Left ventricle myocardium superior (tissue), 1 donor: ENCODE results near the gene MEOX2. TPM values are rescaled to one million over a fixed set of nuclear protein-coding genes. Genes with fewer than 3 reads are reported as not detected.

ENCODE experiments used
- ATAC-seq: fragments of 200-7000 bp; cut with Tn5 transposase; one replicate; pipeline ENCODE4 v1.9.1; 2020; ENCODE audit warnings: mild to moderate bottlenecking, moderate library complexity
- DNase-seq: peaks from one replicate; pipeline ENCODE4 v3.0.0-alpha.2; 2020
- intact Hi-C: fragments of 100-400 bp; cut with micrococcal nuclease; formaldehyde crosslinking; loops from one replicate; pipeline ENCODE4 v1.11.0; 2022
- total RNA-seq: library from RNA; stranded (reverse); fragmentation: NEBNext Ultra II Directional; extraction: Animal tissue kit (Norgen Biotek cat#: 25700); gene quantifications from one replicate; pipeline ENCODE4 v1.2.1, GENCODE V29; 2021
- donor health status: DM: no; HTN: yes; CAD: no; lungs with severe emphysema.

The MEOX2 gene
- total RNA-seq, 1 donor from 2014 or later = 11.2 TPM

DNA sequence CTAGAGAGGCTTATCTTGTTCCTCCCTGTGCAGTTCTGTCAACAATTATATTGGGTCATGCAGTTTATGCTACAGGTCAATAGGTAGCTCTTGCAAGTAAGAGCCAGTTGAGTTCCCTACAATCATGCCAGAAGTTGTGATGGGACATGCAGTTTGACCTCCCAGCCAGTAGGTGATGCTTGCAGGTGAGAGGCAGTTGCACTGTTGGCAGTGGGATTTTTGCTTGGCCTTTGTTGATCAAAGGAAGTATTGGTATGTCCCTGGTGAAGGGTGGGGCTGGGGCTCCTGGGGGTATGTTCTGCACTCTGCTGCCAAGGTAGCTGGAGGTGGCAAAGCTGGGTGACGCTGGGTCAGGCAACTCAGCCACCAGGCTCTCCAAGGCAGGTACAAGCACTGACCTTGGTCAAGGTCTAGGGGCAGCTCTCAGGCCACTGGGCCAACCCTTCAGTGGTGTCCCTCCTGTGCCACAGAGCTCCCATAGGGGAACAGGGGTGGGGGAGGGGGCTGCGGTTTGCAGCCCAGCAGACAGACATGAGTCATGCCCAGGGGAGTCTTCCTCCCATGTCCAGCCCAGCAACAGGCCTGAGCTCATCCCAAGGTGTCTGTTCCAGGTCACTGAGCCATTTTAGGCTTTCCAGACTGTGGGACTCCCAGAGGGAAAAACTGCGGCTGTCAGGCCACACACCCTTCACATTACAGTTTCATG lies 43.3 kb downstream of the MEOX2 start:
- DNase-seq (no peak), ATAC-seq (no peak)
- intact Hi-C loops = no loop called here

DNA sequence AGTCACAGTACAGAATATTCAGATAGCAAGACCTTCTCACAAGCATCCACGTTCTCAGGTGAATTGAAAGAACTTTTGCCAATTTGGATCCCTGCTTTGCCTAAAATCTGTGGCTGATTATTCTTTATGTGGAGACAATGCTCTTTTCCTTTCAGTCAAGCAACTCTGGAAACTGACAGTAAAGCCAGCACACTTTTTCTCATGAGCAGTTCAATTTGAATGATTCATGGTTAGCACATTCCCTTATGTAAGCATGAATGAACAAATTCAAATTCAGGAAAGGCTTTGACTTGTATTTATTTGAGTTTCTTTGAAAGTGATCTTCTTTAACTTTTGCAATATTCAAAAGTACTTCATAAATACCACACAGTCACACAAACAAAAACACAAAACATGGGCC lies 57.6 kb downstream of the MEOX2 start:
- intact Hi-C loops = no loop called here
- DNase-seq = no peak
- ATAC-seq = no peak

DNA sequence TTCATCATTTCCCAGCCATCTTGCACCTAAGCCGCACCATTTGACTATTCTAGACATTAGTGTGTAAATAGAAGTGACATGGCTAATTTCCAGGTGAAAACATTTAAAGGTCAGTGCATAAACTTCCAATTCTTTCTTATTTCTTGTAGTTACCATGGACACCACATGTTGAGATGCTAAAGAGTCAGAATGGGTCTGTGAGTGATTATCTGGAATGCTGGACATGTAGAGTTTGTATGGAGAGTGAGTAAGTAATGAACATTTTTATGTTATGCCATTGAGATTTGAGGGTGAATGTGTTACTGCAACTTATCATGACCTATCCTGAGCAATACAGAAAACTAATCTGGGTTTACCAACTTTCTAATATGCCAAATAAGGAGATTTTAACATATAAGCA lies 60.4 kb downstream of the MEOX2 start:
- DNase-seq (no peak), ATAC-seq (no peak)
- intact Hi-C loops = no loop called here

DNA sequence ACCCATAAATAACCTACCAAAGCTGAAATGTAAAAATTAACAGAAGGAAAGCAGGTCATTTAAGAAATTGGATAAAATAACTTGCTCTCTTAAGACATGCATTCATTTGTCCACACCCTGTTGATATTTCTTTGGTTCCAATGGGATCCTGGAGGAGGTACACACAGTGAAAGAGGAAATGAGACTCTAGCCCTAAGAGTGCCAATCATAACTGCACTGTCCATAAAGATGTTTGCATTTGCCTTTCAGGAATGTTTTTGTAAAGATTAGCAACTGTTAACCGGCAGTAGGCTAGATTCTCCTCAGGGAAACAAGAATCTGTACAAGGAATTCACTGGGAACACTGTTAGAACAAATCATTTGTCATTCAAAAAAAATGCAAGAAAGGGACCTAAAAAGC lies 61.0 kb downstream of the MEOX2 start:
- no peak for DNase-seq
- no peak for ATAC-seq

DNA sequence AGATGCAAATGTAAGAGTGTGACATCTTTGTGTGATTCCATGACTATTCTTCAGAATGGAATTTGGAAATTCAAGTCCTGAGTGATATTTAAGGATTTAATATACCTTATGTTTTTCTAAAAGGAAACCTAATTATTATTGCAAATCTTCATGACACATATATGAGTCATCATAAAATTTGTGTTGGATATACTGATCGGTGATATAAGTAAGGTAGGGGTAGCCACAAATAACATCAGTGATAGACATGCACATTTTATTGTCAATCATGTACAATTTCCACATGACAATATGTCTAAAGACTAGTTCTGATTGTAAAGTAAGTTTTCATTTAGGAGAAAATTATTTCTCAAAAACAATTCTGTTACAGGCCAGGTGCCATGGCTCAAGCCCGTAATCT lies 65.0 kb downstream of the MEOX2 start:
- no peak for DNase-seq
- intact Hi-C loops = no loop called here
- no peak for ATAC-seq

More for the DNA sequence above, 61.0 kb downstream of the MEOX2 start:
- intact Hi-C loops = no loop called here

DNA sequence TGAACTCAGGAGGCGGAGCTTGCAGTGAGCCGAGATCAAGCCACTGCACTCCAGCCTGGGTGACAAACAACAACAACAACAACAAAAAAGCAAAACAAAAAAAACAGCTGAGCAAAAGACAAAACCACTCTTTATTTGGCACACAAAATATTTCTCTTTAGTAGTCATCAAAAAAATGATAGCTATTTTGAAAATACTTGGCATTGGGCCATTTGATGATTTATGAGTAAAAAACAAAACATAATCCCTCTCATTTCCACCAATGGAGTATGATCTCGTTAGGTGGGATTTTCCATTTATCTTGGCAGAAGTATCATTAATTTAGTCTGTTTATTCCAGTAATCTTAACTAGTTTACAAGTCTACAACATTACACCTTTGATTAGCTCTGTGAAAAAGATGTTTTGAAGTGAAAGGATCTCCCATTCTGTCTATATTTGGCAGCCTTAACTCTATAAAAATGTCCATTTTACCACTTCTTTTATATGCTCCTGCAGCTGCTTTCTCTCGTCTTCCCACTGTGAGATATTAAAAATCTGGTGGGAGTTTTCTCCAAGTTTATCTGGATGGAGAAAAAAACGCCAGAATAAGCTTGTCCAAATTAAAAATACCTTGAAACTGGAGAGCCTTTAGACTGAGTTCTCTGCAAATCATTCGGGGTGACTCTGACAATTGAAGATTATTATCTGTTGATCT lies 65.8 kb downstream of the MEOX2 start:
- DNase-seq (no peak), ATAC-seq (no peak)
- intact Hi-C loops = no loop called here

DNA sequence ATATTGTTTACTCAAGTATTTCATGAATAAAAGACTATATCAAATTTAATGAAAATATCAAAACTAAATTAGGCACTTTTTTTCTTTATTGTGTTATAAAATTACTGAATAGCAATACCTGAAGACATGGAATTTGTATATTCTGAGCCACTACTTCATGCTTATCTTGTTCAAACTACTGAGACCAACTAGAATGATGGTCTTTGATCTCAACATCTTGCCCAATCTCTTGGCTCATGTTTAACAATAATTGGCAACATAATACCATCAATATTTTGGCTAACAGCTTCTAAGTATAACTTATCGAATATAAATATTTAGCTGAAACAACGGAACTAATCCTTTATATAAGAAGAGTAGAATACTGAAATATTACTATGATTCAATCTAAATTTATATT lies 68.2 kb downstream of the MEOX2 start:
- ATAC-seq (no peak), DNase-seq (no peak)
- intact Hi-C loops = no loop called here

DNA sequence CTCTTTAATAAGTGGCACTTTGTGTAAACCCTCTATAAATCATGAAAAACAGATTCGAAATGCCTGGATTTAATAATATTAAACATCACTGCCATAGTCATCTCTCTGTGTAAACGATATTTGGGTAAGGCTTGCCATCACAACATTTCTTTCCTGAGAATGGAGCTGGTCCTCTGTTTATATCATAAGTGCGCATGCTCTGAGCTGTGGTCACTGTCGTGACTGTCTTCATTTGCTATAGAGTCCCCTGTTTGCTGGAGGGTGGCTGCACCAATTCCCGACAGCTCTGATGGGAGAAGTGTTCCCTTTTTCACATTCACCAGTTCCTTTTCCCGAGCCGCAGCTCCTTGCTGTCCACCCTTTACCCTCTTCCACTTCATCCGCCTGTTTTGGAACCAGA lies 74.3 kb downstream of the MEOX2 start:
- no peak for DNase-seq
- no peak for ATAC-seq
- intact Hi-C loops = no loop called here

DNA sequence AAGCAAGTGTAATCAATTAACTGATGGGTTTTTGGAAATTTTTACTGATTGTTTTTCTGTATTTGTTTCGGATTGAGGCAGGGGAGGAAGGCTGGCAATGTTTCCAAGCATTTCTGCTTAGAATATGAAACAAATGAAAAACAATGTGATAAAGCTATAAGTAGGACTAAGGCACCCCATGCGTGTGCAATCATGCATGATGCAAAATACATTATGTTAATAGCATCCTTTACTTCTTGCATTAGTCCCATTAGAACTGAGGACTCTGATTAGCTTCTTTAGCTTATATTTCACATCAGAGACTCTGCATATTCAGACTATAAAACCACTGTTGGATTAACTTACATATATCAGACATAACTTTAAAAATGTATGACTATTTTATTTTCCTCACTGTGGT lies 76.0 kb downstream of the MEOX2 start:
- no peak for DNase-seq
- no peak for ATAC-seq
- intact Hi-C loops = no loop called here

DNA sequence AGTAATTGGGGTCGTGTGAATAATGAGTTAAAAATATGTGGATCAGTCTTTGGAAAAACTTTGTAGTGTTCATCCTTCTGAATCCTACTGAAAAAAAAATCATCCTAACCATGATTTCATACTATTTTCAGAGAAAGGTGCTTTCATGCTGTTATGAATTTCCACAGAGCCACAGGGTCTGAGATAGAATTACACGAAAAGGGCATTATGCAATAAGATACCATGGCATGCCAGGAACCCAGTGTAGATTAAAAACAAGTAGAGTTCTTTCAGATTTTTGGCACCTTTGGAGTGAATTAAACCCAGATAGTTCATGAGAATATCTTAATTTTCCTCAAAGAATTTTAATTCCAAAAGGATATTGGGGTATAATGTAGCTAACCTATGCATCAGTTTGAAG lies 77.2 kb downstream of the MEOX2 start:
- DNase-seq (no peak), ATAC-seq (no peak)
- intact Hi-C loops = no loop called here

DNA sequence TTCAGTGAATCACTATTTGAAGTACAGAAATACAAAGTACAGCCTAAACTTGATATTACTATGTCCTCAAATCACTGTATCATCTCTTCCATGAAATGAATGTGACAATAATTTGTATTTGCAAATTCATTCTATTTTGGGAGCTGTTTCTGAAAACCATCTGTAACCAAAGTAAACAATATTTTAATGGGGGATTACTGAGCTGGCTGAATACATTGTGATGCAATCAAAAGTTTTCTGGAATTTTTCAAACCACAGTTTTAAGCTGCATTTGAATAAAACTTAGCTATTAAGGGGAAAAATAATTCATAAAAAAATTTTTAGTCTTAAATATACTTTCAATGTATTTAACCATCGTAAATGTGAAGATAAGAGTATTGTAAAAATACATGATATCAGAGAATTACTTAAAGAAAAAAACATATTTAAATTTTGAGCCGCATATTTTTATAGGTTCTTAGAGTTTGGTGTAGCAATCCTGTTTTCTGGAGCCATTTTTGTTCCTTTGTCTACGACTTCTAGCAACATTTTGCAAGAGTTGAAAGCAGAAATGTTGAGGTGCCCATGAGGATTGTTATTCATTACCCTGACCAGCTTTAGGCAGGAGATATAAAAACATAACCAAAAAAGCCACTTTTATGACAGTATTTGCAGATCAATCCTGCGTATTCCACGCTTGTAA lies 78.8 kb downstream of the MEOX2 start:
- DNase-seq = no peak
- intact Hi-C loops = no loop called here
- ATAC-seq = no peak

DNA sequence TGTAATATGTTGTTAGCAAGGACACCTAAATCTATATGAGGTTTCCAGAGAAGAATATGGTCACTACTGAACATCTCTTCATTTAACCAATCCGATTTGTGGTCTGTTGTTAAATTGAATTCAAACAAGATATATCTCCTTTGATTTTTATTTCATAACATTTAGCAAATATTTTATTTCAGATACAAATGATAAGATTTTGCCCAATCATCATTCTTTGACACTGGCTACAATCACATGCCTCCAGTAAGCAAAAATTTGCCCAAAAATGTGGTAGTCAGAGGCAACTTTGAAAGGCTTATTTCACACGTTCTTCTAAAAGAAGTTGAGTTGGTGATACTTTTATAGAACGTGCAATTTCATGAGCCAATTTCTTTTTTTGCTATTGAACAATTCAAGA lies 79.9 kb downstream of the MEOX2 start:
- intact Hi-C loops = no loop called here
- DNase-seq (no peak), ATAC-seq (no peak)

DNA sequence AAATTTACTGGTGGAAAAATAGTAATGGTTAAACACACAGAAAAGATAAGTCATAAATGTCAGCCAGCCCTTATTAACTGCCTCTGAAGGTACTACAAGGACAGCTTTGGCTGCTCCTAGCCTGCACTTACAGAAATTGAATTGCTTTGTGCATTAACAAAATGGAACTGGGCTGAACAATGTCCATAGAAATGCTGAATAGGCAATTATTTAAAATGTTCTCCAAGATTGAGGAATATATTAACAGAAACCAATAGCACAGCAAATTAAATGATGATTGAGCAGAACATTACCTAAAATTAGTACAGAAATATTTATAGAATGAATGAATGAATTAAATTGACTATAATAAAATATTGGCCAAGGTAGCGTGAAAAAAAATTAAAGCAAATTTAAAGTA lies 82.3 kb downstream of the MEOX2 start:
- DNase-seq (no peak), ATAC-seq (no peak)
- intact Hi-C loops = no loop called here

DNA sequence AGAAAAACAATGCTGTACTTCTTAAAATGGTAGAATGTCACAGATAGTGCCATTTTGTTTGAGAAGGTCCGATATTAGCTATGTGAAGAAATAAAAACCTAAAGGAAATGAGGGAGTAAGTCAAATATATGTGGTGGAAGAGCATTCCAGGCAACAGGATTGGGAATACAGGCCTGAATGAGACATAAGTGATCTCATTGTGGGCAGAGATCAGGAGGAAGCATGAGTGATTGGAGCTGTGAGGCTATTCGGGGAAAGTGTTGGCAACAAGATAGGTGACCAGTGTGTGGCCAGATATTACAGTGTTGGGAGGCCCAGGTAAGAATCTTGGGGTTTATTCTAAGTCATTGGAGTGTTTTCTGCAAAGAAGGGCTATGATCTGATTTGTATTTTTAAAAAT lies 83.4 kb downstream of the MEOX2 start:
- intact Hi-C loops = no loop called here
- ATAC-seq (no peak), DNase-seq (no peak)

DNA sequence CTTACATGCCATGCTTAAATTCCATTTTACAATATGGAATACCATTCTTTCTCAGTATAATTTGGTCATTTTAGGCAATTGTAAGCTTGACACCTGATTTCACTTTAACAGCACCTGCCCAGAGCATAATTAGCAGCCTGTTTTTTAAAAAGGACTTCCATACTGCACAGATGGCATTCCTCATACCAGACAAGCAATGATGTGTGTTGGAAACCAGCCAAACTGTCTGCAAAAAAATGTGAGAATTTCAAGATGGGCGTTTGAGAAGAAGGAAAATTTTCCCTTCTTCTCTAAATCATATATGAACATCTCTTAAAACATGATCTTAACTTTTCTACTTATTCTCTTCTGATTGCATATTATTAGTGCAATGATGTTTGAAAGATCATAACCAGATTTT lies 84.2 kb downstream of the MEOX2 start:
- intact Hi-C loops = no loop called here
- ATAC-seq (no peak), DNase-seq (no peak)

DNA sequence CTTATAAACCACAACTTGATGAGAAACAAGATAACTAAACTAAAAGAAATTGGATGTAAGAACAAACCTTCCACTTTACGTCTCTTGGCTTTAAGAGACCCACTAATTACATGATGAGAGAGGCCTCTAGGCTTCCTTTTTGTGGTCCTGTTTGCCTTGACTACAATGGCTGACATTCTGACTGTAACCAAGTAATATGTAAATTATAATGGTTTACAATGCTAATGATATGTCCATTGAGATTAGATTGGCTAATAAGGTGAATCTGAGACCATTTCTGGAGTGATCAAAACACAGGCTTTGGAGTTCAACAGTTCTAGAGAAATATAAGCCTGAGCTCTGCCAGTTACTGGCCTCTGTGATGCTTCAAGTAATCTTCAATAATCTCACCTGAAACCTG lies 85.3 kb downstream of the MEOX2 start:
- intact Hi-C loops = no loop called here
- ATAC-seq (no peak), DNase-seq (no peak)

DNA sequence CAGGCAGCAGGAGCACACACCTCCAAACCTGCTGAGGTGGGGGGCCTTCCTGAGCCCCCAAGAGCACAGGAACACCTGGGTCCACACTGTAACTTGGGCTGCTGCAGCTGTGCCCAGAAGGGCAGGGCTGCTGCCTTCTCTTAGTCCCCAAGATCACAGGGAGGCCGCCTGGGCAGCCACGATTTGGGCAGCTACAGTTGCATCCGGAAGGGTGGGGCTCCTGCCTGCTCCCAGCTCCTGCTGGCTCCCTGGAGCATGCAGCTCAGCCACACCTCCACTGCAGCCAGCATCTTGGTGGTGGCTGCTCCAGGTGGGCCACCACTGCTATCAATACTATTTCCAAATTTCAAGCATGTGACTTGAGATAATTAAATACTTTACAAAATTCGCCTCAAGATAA lies 86.2 kb downstream of the MEOX2 start:
- intact Hi-C loops = no loop called here
- ATAC-seq = no peak
- DNase-seq = no peak

DNA sequence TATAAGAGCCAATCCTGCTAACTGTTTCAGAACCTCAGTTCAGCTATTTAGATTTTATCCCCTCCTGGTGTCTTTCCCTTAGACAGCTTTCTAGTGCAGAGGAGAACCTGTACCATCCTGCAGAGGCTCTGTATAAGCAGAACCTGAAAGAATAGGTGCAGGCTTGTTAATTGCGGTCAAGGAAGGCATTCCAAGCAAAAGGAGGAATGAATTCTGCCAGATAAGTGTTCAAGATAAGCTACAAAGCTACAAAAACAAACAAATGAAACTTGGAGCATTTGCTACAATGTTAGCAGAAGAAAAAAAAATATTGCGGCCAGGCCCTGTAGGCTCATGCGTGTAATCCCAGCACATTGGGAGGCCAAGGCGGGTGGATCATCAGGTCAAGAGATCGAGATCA lies 92.0 kb downstream of the MEOX2 start:
- intact Hi-C loops = no loop called here
- no peak for ATAC-seq
- DNase-seq = no peak

DNA sequence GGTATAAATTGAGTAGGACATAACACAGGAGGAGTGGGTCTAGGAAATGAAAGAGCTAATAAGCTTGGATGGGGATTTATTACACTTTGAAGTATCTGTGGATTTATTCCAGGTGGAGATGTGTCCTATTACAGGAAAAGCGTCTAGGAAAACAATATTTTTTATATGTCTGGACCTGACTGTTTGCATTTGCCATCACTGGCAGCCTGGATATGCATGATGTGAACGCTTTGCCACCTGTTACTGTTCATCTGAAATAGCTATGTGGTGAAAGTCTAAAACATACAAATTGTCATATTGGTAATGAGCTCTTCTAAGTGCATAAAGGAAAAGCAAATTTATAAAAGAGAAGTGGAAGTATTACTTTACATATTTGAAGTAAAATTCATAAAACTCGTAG lies 93.1 kb downstream of the MEOX2 start:
- ATAC-seq = no peak
- intact Hi-C loops = no loop called here
- no peak for DNase-seq

DNA sequence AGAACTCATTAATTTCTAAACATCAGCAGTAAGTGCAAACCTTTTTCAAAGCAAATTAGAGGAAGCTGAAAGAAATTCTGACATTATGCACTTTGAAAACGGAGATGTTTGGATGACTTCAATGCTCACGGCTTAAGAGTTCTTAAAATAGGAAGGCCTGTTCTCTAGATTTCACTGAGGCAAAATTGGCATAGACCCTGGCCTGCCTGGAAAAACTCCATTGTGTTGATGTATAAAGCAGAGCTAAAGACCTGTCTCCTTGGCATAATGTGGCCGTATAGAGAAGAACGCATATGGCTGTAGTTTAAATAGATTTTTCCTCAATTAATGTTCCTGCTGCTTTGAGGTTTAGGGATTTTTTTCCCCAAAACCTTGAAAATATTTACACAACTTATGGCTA lies 100.2 kb downstream of the MEOX2 start:
- no peak for ATAC-seq
- intact Hi-C loops = no loop called here
- DNase-seq = no peak

DNA sequence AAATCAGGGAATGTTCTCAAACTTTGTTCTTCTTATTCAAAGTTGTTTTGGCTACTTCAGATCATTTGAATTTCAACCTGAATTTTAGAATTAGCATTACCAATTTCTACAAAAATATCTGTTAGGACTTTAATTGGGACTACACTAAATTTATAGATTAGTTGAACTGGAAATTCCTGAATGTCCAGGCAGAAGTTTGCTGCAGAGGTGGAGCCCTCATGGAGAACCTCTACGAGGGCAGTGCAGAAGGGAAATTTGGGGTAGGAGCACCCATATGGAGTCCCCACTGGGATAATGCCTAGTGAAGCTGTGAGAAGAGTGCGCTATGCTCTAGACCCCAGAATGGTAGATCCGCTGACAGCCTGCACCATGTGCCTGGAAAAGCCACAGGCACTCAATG lies 101.9 kb downstream of the MEOX2 start:
- ATAC-seq (no peak), DNase-seq (no peak)
- intact Hi-C loops = no loop called here
